ENCODE measurements around the gene SNW1. TPM values are rescaled to one million over a fixed set of nuclear protein-coding genes. Genes with fewer than 3 reads are reported as not detected.

The SNW1 gene
- polyA plus RNA-seq (60.1 and 81.2 TPM in 2 replicates), polyA minus RNA-seq (67.2 and 84.6 TPM in 2 replicates)

- H3K4me3 ChIP-seq (ENCODE audit: low read length) = peak within 1 kb of the TSS; percentile 83
- no peaks in the 10 kb centered on the region for H3K27me3 ChIP-seq (ENCODE audit: insufficient read depth, low read depth, low read length)
- peaks cover 3% of the 10 kb centered on the region for H4K20me1 ChIP-seq (ENCODE audit: insufficient read depth)
- H3K9me3 ChIP-seq (ENCODE audit: low read length) = no peaks in the 10 kb centered on the region
- H3K4me2 ChIP-seq (ENCODE audit: low read length) = peak within 1 kb of the TSS; percentile 97
- H2AFZ ChIP-seq (ENCODE audit: low read depth, low read length) = peak within 1 kb of the TSS; percentile 58
- peak within 1 kb of the TSS; percentile 93 for H3K9ac ChIP-seq (ENCODE audit: low read length)
- no peaks in the 10 kb centered on the region for H3F3A ChIP-seq (ENCODE audit: insufficient read depth, low read length, poor library complexity, severe bottlenecking)
- H3K27ac ChIP-seq (ENCODE audit: low read length) = peak within 1 kb of the TSS; percentile 93
- H3K79me2 ChIP-seq (replicated peaks; ENCODE audit: insufficient read depth, low read length) = peaks cover 44% of the 10 kb centered on the region
- peaks cover 4% of the 10 kb centered on the region for H3K36me3 ChIP-seq (ENCODE audit: insufficient read depth, low read length)
- peak; percentile 96 for TF ChIP-seq POLR2AphosphoS5 (IDR thresholded peaks at IDR 0.05)
- TF ChIP-seq CTCF (IDR thresholded peaks at IDR 0.05; ENCODE audit: poor library complexity, severe bottlenecking) = peak; percentile 28
- TF ChIP-seq SMC3 (conservative IDR thresholded peaks at IDR 0.05; ENCODE audit: poor library complexity) = peak; percentile 38
- TF ChIP-seq REST (IDR thresholded peaks at IDR 0.05; ENCODE audit: borderline replicate concordance) = no peak
- peak; percentile 71 for TF ChIP-seq MXI1 (conservative IDR thresholded peaks at IDR 0.05; ENCODE audit: poor library complexity, severe bottlenecking)
- TF ChIP-seq EZH2 (IDR thresholded peaks at IDR 0.05; ENCODE audit: borderline replicate concordance, insufficient read depth, low read length, poor library complexity, severe bottlenecking) = no peak
- peak; percentile 88 for TF ChIP-seq TAF1 (IDR thresholded peaks at IDR 0.05; ENCODE audit: low read depth)
- peak; percentile 44 for TF ChIP-seq EP300 (conservative IDR thresholded peaks at IDR 0.05; ENCODE audit: poor library complexity, severe bottlenecking)
- peak; percentile 41 for TF ChIP-seq RAD21 (conservative IDR thresholded peaks at IDR 0.05)
- H3K9me2 ChIP-seq (ENCODE audit: insufficient read depth, low read length) = no peaks in the 10 kb centered on the region
Measured at GRCh38 chr14:77760381-77761204, at the start of gene SNW1. Gene SNW1, minus strand, starts transcription at chr14:77761156. Its CDS starts 29 bp downstream, at chr14:77761127.

DNA sequence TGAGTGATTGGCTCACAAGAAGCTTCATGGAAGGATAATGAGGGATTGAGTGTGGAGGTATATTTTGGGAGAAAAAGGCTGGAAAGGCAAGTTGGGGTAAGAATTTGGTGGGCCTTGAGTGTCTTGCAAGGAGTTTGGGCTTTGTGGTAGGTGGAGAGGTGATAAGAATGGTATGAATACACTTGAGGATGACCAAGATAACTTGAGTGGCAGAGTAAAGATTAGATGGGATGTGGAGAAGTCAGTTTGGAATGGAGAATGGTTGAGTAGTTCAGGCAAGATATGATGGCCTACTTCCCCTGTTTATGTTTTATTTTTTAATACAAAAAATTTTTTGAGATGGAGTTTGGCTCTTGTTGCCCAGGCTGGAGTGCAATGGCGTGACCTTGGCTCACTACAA, 48.1 kb upstream of the SNW1 start:
- no peak overlapping the region for H3K27ac ChIP-seq (ENCODE audit: low read length)
- H3K9me3 ChIP-seq (ENCODE audit: low read length) = no peaks in the 10 kb centered on the region
- no peaks in the 10 kb centered on the region for H4K20me1 ChIP-seq (ENCODE audit: insufficient read depth)
- H3K36me3 ChIP-seq (ENCODE audit: insufficient read depth, low read length) = no peaks in the 10 kb centered on the region
- H2AFZ ChIP-seq (ENCODE audit: low read depth, low read length) = no peak overlapping the region
- H3K9ac ChIP-seq (ENCODE audit: low read length) = no peak overlapping the region
- H3K79me2 ChIP-seq (replicated peaks; ENCODE audit: insufficient read depth, low read length) = no peaks in the 10 kb centered on the region
- no peaks in the 10 kb centered on the region for H3K9me2 ChIP-seq (ENCODE audit: insufficient read depth, low read length)
- H3K4me2 ChIP-seq (ENCODE audit: low read length) = no peak overlapping the region
- no peaks in the 10 kb centered on the region for H3K27me3 ChIP-seq (ENCODE audit: insufficient read depth, low read depth, low read length)
- H3K4me3 ChIP-seq (ENCODE audit: low read length) = no peak overlapping the region
- H3F3A ChIP-seq (ENCODE audit: insufficient read depth, low read length, poor library complexity, severe bottlenecking) = no peaks in the 10 kb centered on the region
- TF ChIP-seq SMC3 (conservative IDR thresholded peaks at IDR 0.05; ENCODE audit: poor library complexity) (no peak), REST (IDR thresholded peaks at IDR 0.05; ENCODE audit: borderline replicate concordance) (no peak), POLR2AphosphoS5 (IDR thresholded peaks at IDR 0.05) (no peak), RAD21 (conservative IDR thresholded peaks at IDR 0.05) (no peak), EZH2 (IDR thresholded peaks at IDR 0.05; ENCODE audit: borderline replicate concordance, insufficient read depth, low read length, poor library complexity, severe bottlenecking) (no peak), CTCF (IDR thresholded peaks at IDR 0.05; ENCODE audit: poor library complexity, severe bottlenecking) (no peak), MXI1 (conservative IDR thresholded peaks at IDR 0.05; ENCODE audit: poor library complexity, severe bottlenecking) (no peak), EP300 (conservative IDR thresholded peaks at IDR 0.05; ENCODE audit: poor library complexity, severe bottlenecking) (no peak), TAF1 (IDR thresholded peaks at IDR 0.05; ENCODE audit: low read depth) (no peak)

All from neural cell (in vitro differentiated cells).